ENCODE results near the gene SAC3D1. TPM values are rescaled to one million over a fixed set of nuclear protein-coding genes. Genes with fewer than 3 reads are reported as not detected.
"Not testable (repeated sequence)": the region's sequence is repeated elsewhere in the genome, so short reads cannot be mapped to it uniquely, and the experiment has no call there.

The SAC3D1 gene
- total RNA-seq, 1 donor from 2014 or later: 5.6 TPM

- Histone ChIP-seq H3K4me3 (no peak overlapping the region), H3K4me1 (peaks cover 31% of the 10 kb centered on the region), H3K36me3 (peaks cover 42% of the 10 kb centered on the region), H3K27me3 (ENCODE audit: low read depth) (no peaks in the 10 kb centered on the region), H3K27ac (replicated peaks) (no peak overlapping the region), H3K9me3 (replicated peaks) (no peaks in the 10 kb centered on the region)
- DNase-seq: no peak
- intact Hi-C loops (cut with micrococcal nuclease): no loop called here
- TF ChIP-seq CTCF (IDR thresholded peaks at IDR 0.05; ENCODE audit: borderline replicate concordance): no peak
These were observed 23.1 kb upstream of the SAC3D1 start for GRCh38 chr11:65017937-65018336.

DNA sequence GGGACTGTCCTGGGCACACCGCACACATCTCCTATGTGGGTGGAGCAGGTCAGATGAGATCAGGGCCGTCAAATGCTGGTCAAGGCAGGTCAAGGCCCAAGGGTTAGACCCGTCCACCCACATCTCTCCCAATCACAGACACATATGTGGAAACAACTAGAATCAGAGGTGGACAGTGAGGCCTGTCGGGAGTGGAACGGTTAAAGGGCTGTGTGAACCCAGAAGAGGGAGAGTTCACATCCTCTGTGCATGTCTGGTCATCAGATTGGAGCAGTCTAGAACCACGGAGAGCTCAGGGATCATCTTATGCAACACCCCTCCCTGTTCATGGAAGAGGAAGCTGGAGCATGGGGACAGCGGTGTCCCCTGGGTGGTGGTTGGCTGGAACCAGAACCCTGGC lies 21.2 kb upstream of the SAC3D1 start:
- Histone ChIP-seq H3K27me3 (ENCODE audit: low read depth) (no peaks in the 10 kb centered on the region), H3K4me1 (peaks cover 18% of the 10 kb centered on the region), H3K36me3 (peaks cover 42% of the 10 kb centered on the region), H3K27ac (replicated peaks) (no peak overlapping the region), H3K4me3 (no peak overlapping the region), H3K9me3 (replicated peaks) (no peaks in the 10 kb centered on the region)
- no peak for DNase-seq
- TF ChIP-seq CTCF (IDR thresholded peaks at IDR 0.05; ENCODE audit: borderline replicate concordance): no peak
- intact Hi-C loops (cut with micrococcal nuclease): no loop called here

GRCh38 chr11:65021003-65021402 lies 20.0 kb upstream of the SAC3D1 start:
- intact Hi-C loops (cut with micrococcal nuclease): no loop called here
- no peaks in the 10 kb centered on the region for H3K27me3 ChIP-seq (ENCODE audit: low read depth)
- no peak overlapping the region for H3K27ac ChIP-seq (replicated peaks)
- no peak overlapping the region for H3K4me3 ChIP-seq
- peaks cover 42% of the 10 kb centered on the region for H3K36me3 ChIP-seq
- TF ChIP-seq CTCF (IDR thresholded peaks at IDR 0.05; ENCODE audit: borderline replicate concordance): no peak
- no peaks in the 10 kb centered on the region for H3K9me3 ChIP-seq (replicated peaks)
- no peak for DNase-seq
- peaks cover 7% of the 10 kb centered on the region for H3K4me1 ChIP-seq

- peaks cover 42% of the 10 kb centered on the region for H3K36me3 ChIP-seq
- no peak for TF ChIP-seq CTCF (IDR thresholded peaks at IDR 0.05; ENCODE audit: borderline replicate concordance)
- intact Hi-C loops (cut with micrococcal nuclease): no loop called here
These were observed 19.5 kb upstream of the SAC3D1 start for GRCh38 chr11:65021509-65021908.

GRCh38 chr11:65023502-65023901 lies 17.5 kb upstream of the SAC3D1 start:
- H3K4me3 ChIP-seq; H3K27ac ChIP-seq (replicated peaks); DNase-seq; H3K9me3 ChIP-seq (replicated peaks); intact Hi-C loops (cut with micrococcal nuclease); H3K27me3 ChIP-seq (ENCODE audit: low read depth): not testable (repeated sequence)
- Histone ChIP-seq H3K4me1 (peaks cover 13% of the 10 kb centered on the region), H3K36me3 (peaks cover 35% of the 10 kb centered on the region)

More at GRCh38 chr11:65021509-65021908, 19.5 kb upstream of the SAC3D1 start:
- Histone ChIP-seq H3K27ac (replicated peaks) (no peak overlapping the region), H3K9me3 (replicated peaks) (no peaks in the 10 kb centered on the region), H3K4me3 (no peak overlapping the region), H3K27me3 (ENCODE audit: low read depth) (no peaks in the 10 kb centered on the region), H3K4me1 (peaks cover 7% of the 10 kb centered on the region)
- no peak for DNase-seq

DNA sequence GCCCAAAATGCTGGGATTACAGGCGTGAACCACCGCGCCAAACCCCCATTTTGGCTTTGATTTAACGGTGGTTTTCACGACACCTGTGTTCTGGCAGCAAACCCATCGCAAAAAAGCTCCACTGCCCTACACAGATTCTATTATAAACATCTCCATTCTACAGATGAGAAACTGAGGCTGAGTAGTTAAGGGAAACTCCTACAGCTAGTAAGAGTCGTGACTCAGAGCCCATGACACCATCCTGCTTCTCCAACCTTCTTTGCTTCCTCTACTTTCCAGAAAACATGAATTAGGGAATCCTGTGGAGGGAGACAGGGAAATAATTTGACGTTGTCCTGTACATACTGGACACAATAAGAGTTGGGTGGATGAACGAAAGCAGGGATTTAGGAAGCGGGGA lies 14.2 kb upstream of the SAC3D1 start:
- H3K4me3 ChIP-seq: peak overlapping the region; percentile 77
- DNase-seq: no peak
- peaks cover 5% of the 10 kb centered on the region for H3K36me3 ChIP-seq
- intact Hi-C loops (cut with micrococcal nuclease): no loop called here
- H3K9me3 ChIP-seq (replicated peaks): no peaks in the 10 kb centered on the region
- peaks cover 25% of the 10 kb centered on the region for H3K4me1 ChIP-seq
- TF ChIP-seq CTCF (IDR thresholded peaks at IDR 0.05; ENCODE audit: borderline replicate concordance): no peak
- peak overlapping the region; percentile 94 for H3K27ac ChIP-seq (replicated peaks)
- no peaks in the 10 kb centered on the region for H3K27me3 ChIP-seq (ENCODE audit: low read depth)
